ENCODE results near the gene FBXW7.
"Not testable (repeated sequence)": the region's sequence is repeated elsewhere in the genome, so short reads cannot be mapped to it uniquely, and the experiment has no call there.

FBXW7 gene

DNA sequence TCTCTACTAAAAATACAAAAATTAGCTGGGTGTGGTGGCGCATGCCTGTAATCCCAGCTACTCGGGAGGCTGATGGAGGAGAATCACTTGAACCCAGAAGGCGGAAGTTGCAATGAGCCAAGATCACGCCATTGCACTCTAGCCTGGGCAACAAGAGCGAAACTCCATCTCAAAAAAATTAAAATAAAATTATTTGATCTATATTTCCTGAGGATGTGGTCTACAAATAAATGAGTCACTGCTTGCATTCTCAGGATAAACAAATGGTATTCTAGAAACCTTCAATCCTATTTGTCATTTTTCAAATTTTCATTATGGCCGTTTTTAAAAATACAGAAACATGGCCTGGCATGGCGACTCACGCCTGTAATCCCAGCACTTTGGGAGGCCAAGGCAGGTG is 8.6 kb upstream of the FBXW7 start:
- DNase-seq, result not testable (repeated sequence)

DNA sequence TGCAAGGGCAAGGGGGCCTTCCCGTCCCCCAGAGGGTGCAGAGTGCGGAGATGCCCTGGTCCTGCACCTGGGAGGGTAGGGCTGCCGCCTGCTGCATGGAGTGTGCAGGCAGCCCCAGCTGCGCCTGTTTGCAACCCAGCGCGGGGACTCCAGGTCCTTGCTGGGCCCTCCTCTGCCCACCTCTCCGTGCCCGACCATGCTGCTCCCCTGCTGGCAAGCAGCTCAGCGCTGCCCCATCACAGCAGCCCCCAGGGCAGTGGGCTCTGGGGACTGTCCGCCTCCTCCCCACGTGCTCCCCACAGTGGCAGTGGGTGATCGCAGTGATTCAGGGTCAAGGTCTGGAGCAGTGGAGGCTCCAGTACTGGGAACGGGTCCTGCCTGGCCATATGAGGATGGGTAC is 5.0 kb upstream of the FBXW7 start:
- DNase-seq, result no peak

DNA sequence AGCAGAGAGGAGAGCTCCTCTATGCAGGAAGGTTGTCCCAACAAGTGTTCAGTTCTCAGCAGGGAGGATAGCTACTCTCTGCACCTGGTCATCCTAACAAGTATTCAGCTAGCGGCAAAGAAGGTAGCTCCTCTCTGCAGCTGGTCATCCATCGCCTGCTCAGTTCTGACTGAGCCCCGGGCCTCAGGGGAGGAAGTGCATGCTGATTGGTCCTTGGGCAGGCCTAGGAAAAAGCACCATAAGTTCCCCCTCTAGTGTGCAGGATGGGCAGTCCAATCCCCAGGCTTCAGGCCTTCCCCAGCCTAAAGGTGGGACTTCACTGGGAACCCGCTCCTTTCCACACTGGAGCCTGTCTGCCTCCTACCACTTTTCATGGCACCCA is 4.4 kb upstream of the FBXW7 start:
- no peak for DNase-seq

DNA sequence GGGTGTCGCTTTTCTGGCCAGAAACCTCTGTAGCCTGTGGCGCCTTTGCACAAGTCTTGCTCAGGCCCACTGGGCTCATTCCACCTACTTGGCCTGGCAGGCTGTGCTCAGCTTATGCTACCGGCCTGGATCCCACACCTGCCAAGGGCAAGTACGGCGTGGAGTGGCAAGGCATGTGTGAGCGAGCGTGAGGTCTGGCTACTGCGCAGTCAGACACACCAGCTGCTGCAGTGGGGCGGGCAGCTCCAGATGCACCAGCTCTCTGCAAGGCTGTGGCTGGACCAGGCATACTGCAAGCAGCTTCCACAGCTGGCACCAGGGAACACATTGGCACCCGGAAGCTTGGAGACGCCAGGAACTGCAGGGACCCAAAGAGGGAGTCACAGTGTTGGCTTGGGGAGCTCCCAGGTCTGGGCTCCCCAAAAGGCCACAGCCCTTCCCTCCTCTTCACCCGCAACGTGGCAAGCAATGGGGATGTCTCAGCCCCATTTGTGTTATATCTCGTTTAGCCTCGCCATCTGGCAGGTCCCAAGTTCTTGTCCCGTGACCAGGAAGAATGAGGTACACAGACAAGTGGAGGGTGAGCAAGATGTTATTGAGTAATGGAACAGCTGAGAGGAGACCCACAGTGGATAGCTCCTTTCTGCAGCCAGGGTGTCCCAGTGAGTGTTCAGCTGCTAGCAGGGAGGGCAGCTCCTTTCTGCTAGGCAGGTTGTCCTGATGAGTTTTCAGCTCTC is 3.8 kb upstream of the FBXW7 start:
- no peak for DNase-seq

DNA sequence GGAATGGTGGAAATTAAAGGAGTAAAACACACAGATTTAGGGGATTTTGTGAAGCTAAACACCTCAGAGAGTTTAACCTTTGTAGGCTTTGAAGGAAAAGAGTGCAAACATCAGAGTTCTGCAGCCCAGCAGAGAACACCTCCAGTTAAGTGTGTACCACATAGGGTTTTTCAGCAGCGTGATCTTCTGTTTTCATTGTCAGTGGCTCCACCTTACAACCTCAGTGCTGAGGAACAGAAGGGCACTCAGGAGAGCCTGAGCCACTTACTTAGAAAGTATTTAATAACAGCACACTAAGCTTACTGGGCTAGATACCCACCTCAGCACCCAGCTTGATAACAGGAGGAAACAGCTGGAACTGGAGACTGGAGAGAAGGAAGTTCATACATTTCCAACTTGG is 2.0 kb upstream of the FBXW7 start:
- peak; percentile 29 to 49 for DNase-seq

DNA sequence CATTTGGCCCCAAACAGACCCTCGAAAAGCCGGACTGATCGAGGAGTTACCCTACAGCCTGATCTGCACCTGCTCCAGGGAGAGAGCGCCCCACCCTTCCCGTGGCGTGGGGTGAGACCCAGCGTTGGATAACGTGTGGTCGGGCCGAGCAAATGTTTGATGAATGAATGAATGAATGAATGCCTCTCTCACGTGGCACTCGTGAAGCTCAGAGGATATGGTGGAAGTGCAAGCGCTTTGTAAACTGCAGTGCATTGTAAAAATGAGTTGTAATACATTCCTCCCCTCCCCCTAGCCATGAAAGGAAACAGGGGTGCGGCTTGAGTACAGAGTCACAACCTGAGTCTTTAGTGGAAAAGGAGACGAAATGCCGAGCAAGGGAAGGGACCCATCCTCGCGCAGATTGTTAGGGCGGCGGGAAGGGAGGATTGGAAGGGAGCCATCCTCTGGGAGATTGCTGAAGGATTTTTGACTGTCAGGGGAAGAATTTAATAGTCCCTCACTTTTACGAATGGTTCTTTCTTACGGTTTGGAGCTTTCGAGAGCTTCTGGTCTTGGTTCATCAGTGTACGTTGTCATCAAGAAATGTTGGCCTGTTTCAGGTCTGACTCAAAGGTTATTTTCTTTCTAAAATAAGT is 772 bp upstream of the FBXW7 start:
- peak; percentile 57 to 62 for DNase-seq

DNA sequence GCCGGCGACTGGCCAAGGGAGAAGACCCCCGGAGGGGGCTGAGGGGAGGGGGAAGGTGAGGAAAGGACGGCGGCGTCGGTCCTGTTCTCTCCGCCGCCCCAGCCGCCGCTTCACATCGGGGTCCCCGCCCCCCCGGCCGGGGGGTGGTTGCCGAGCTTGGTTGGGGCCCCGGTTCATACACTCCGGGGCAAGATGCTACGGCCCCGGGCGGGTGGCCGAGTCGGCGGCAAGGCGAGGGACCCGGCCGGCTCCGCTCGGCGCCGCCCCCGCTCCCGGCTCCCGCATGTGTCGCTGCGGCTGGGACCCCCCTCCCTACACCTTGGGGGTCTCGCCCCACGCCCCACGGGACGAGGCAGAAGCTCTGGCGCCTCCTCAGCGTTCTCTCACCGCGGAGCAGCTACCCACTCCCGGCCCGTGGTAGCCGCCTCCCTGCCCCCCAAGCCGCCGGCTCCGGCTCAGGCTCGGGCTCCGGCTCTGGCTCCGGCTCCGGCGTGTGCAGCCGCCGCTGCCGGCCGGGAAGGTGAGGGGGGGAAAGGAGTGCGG is 461 bp downstream of the FBXW7 start:
- DNase-seq, result no peak

DNA sequence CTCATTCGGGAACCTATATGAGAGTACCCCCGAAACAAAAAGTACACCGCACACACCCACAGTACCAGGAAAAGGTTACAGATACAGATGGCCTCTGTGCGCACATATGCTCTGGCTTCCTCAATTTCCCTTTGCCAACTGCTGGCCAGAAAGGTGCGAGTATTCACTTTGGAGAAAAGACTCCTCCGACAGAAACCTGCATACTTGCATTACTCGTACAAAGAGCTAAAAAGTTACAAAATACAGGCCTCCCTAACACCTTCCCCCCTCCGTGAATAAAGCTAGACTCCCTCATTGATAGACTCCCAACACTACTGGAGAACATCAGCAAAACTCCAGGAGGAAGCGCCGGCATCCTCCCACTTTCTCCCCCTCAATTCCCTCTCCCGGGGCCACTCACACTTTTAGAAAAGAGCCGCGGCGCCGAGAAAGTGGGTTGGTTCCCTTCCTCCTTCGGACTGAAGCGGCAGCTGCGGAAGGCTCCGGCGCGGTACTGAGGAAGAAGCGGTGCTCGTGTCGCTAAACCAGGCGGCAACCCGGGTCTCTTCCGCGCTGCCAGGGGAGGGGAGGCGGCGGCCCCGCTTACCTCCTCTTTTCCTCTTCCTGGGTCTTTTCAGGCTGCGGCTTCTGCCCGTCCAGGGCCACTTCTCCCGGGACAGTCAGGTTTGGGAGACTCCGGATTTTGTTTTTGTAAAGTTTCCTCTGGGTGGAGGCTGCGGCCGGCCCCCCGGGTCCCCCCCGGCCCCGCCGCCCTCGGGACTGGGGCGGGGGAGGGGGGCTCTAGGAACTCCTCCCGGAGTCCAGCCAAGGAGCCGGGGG is 1.1 kb downstream of the FBXW7 start:
- peak; percentile 51 to 67 for DNase-seq

DNA sequence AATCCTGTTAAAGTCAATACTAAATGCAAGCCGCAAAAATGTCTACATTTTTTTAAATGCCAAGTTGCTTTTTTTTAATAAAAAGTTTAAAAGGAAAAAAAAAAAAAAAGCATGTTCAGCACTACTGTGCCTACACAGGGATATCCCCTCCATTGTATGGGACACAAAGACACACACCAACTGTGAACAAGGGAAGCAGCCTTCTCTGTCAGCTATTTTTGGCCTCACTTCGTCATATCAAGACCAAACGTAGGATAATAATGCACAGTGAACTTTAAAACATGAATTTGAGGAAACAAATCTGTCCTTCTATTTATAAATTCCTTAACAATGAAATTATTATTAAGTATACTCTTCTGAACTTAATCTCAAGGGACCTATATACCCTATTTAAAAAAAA is 4.4 kb downstream of the FBXW7 start:
- no peak for DNase-seq

DNA sequence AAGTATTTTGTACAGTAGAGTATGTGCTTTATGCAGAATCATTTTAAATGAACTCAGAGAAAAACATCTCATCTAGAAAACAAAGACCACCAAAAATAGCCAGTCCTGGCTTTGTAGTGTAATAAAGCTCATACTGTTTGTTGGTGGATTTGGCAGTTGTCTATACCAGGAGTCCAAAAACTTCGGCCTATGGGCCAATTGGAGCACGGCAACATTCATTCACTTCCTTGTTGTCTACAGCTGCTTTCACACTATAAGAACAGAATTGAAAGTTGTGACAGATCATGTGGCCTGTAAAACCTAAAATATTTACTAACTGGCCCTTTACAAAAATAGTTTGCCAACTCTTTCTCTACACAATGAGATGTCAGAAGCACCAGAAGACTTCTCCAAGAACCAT is 5.3 kb downstream of the FBXW7 start:
- no peak for DNase-seq

DNA sequence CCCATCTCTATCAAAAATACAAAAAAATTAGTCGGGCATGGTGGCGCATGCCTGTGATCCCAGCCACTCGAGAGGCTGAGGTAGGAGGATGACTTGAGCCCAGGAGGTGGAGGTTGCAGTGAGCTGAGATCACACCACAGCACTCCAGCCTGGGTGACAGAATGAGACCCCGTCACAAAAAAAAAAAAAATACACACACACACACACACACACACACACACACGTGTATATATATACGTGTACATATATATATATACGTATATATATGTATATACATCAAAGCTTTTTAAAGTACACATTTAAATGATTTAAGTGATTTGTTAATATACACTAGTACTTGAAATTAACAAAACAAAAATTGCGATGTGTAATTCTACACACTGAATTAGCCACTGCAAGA is 6.0 kb downstream of the FBXW7 start:
- no peak for DNase-seq

DNA sequence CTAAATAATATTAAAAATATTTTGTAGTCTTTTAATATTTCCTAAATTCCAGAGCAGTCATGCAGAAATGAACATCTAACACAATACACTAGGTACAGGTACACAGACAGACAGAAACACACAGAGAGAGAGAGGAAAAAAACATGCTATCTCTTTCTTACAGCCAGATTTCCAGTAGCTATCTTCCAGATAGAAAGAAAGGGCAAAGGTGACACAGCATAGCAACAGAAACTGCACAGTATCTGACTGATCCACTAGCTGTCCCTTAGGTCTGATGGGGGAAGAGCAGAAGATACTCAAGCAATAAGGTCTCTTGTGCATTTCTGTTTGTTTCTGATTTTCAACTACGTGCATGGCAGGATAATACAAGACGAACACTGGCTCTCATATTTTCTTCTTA is 7.8 kb downstream of the FBXW7 start:
- DNase-seq, result no peak

DNA sequence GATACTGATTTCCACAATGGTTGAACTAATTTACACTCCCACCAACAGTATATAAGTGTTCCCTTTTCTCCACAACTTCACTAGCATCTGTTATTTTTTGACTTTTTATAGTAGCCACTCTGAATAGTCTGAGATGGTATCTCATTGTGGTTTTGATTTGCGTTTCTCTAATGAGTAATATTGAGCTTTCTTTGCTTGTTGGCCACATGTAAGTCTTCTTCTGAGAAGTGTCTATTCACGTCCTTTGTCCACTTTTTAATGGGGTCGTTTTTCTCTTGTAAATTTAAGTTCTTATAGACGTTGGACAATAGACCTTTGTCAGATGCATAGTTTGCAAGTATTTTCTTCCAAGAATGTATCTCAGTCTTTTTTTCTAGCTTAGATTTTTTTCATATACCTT is 10.0 kb downstream of the FBXW7 start:
- DNase-seq, result no peak

DNA sequence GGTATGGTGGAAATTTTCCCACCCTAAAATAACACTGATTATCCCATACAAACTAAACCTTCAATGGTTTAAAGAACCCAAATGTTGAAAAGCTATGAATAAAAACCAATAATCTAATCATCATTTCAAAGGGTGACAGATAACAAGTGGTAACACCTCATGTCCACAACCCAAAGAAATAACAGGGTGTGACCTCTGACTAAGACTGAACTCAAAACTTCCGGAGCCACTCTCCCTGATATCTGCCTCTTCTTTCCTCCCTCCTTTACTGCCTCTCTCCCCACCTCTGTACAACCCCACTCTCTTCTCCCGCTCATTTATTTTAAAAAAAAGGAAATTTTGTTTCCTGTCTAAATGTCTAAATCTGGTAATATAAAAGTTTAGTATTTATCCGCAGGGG is 11.5 kb downstream of the FBXW7 start:
- no peak for DNase-seq

DNA sequence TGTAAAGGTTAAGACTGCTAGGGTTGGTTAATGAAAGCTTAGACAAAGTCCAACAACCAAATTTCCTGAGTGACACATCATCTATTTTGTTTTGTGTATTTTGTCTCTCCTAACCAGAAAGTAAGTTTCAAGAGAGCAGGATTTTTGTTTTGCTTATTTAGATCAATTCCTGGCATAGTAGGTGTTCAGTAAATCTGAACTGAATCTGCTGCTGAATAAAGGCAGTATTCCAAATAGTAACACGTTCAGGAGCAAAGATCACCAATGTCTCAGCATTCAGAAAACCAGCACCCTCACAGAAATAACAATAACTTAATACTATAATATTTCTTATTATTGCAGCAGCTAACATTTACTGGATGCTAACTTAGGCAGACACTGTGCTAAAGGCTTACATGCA is 12.2 kb downstream of the FBXW7 start:
- DNase-seq, result no peak

DNA sequence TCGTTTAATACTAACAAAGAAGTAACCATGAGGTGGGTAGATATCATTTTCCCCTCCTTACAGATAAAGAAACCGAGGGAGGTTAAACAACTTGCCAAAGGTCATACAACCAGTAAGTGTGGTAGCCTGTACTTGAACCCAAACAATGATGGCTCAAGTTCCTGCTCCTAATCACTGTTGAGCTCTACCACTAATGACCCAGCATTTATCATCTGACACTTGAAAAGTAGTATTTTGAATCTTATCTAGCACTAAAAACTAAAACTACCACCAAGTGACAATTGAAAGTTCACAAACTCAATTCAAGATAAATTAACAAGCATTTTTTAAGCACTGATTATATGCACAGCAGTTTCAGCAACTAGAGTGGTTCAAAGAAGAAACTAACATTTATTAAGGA is 13.1 kb downstream of the FBXW7 start:
- no peak for DNase-seq

DNA sequence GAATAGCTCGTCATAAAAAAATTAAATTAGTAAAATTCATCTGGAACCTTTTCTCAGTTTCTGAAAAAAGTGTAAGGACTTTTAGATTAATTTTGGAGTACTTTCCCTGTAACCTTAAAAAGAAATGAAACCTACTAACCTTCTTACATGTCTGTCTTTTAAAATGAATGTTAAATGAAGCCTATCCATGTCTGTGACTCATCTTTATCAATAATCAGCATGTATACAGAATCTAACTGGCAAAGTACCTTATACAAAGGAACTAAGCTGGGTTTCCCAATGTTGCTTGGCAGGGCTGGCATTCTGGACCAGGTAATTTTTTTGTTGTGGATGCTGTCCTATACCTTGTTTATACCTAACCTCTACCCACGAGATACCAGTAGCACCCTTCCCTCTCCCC is 13.6 kb downstream of the FBXW7 start:
- no peak for DNase-seq

DNA sequence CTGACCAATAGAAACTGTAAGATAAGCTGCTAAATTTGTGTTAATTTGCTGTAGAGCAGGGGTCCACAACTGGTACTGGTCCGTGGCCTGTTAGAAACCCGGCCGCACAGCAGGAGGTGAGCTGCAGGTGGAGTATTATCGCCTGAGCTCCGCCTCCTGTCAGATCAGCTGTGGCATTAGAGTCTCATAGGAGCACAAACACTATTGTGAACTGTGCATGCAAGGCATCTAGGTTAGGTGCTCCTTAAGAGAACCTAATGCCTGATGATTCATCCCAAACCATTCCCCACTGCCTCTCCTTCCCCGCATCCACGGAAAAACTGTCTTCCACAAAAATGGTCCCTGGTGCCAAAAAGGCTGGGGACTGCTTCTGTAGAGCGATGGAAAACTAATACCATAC is 19.7 kb downstream of the FBXW7 start:
- no peak for DNase-seq

DNA sequence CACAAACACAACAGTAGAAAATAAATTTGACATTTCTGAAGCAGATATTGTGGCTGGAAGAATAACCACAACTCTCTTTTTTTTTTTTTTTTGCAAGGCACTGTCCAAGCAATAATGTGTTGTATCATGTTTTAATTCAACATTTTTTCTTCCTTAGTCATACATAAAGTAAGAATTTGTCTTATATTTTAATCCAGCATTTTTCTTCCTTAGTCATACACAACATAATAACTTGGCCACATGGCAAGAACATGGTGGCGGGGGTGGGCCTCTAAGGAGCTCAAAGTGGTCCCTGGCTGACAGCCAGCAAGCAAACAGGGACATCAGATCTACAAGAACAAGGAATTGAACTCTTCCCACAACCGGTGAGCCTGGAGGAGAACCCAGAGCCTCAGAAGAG is 20.2 kb downstream of the FBXW7 start:
- no peak for DNase-seq

DNA sequence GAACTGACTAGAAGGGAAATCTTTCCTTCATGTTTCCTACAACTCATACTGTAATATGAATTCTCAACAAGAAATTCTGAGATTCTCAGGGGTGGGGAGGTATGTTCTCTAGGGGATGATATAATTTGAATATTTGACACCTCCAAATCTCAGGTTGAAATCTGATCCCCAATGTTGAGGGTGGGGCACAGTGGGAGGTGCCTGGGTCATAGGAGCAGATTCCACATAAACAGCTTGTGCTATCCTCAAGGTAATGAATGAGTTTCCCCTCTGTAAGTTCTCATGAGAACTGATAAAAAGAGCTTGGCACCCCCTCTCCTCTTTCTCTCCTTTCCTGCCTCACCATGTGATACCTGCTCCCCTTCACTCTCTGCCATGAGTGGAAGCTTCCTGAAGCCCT is 21.5 kb downstream of the FBXW7 start:
- DNase-seq, result no peak

DNA sequence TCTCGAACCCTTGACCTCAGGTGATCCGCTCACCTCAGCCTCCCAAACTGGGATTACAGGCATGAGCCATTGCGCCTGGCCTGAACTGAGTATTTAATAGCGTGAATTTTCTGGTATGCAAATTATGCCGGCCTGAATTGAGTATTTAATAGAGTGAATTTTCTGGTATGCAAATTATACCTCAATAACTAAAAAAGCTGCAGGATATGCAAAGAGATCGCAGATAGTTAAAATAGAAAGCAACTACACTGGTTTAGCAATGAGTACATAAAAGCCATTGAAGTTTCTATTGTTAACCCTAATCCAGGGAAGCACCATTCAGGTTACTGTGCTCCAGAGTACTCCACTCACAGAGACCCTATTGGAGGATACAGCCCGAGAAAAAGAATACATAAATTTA is 22.8 kb downstream of the FBXW7 start:
- DNase-seq, result no peak

DNA sequence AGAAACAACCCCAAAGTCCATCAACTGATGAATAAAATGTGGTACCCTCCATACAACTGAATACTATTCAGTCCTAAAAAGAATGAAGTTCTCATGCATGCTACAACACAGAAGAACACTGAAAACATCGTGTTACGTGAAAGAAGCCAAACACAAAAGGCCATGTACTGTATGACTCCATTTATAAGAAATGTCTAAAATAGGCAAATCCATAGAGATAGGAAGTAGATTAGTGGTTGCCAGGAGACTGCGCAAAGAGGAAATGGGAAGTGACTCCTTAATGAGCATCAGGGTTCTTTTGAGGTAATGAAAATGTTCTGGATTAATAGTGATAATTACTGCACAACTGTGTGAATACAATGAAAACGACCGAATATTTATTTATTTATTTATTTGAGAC is 23.4 kb downstream of the FBXW7 start:
- no peak for DNase-seq

DNA sequence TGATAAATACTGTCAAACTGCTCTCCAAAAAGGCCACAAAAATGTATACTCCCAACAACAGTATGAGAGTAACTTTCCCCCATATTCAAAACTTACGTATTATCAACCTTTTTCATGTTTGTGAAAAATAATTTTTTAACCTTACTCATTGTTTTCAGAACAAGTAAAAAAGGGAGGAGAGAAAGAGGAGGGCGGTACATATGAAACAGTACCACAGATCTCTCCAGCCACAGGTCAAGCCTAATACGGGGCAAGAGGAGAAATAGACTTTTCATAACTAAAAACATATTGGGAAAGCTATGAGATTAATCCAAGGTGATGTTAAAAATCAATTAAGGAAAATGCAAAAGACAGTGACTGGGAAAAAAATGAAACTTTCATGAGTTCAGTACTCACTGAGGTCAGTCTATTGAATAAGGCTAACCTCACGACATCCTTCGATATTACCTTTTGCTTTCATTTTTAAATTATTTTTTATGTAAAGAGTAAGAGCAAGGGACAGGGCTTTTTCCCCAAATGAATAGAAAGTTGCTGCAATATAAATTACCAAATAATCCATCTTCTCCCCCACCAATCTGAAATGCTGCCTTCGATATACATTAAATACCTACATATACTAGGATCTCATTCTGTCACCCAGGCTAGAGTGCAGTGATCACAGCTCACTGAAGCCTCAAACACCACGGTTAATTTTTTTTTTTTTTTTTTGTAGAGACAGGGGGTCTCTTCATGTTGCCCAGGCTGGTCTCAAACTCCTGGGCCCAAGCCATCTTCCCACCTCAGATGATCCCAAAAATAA is 25.3 kb downstream of the FBXW7 start:
- DNase-seq, result no peak

All from Kasumi-1 (cell line).